ENCODE measurements around the gene EPS15. TPM values are rescaled to one million over a fixed set of nuclear protein-coding genes. Genes with fewer than 3 reads are reported as not detected.
"Not testable (repeated sequence)": the region's sequence is repeated elsewhere in the genome, so short reads cannot be mapped to it uniquely, and the experiment has no call there.

EPS15 gene
- total RNA-seq, 1 experiment from 2014 or later: 26.3 TPM

- Histone ChIP-seq H4K20me1 (ENCODE audit: low read length) (0 out of 2 replicates have a peak, but pooled peaks cover 3% of the 10 kb centered on the region), H3K9ac (ENCODE audit: low read length) (no peak overlapping the region), H2AFZ (ENCODE audit: low read length) (no peak overlapping the region), H3K79me2 (ENCODE audit: low read length) (peaks cover 89% of the 10 kb centered on the region), H3F3A (ENCODE audit: low read length, unreplicated experiment) (no peaks in the 10 kb centered on the region), H3K4me2 (ENCODE audit: low read length) (no peak overlapping the region), H3K27me3 (ENCODE audit: low read length) (no peaks in the 10 kb centered on the region), H3K4me3 (ENCODE audit: low read length) (no peak overlapping the region), H3K9me2 (replicated peaks; ENCODE audit: low read length) (no peaks in the 10 kb centered on the region), H3K27ac (ENCODE audit: low read length) (no peak overlapping the region), H3K4me1 (ENCODE audit: insufficient read depth, low read length) (peaks cover 8% of the 10 kb centered on the region; the same call in 1 of the 2 replicates), H3K36me3 (ENCODE audit: low read depth, low read length) (0 out of 2 replicates have a peak, but pooled peaks cover 3% of the 10 kb centered on the region), H3K9me3 (ENCODE audit: low read length) (no peaks in the 10 kb centered on the region)
- no TSS peak for BruUV-seq (replicated peaks)
- DNase-seq (no peak), ATAC-seq (no peak)
- intact Hi-C loops (cut with micrococcal nuclease): no loop called here
- TF ChIP-seq CTCF (conservative IDR thresholded peaks at IDR 0.05; ENCODE audit: low read depth, low read length): no peak
- TF ChIP-seq EZH2phosphoT487 (IDR thresholded peaks at IDR 0.05; ENCODE audit: borderline replicate concordance, low read length): no peak
- no peak for TF ChIP-seq EZH2 (IDR thresholded peaks at IDR 0.05; ENCODE audit: low read length, unreplicated experiment)
- ChIA-PET CTCF (interaction anchor here (0.7 kb wide), 1 partner anchor 60 kb away, joined by 3 read pairs; no protein-coding TSS in a partner anchor), POLR2A (ENCODE audit: unreplicated experiment) (no interaction called here)
These were observed 12.5 kb downstream of the EPS15 start for GRCh38 chr1:51506537-51506936.

- CTCF ChIA-PET: no interaction called here
These were observed 14.1 kb downstream of the EPS15 start for GRCh38 chr1:51504806-51505525.

DNA sequence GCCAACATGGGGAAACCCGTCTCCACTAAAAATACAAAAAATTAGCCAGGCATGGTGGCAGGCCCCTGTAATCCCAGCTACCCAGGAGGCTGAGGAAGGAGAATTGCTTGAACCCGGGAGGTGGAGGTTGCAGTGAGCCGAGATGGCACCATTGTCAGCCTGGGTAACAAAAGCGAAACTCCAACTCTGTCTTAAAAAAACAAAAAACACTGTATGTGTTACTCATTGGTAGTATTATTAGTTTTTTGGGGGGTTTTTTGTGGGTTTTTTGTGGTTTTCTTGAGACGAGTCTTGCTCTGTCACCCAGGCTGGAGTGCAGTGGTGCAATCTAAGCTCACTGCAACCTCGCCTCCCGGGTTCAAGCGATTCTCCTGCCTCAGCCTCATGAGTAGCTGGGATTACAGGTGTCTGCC lies 17.8 kb downstream of the EPS15 start:
- intact Hi-C loops (cut with micrococcal nuclease); H3K36me3 ChIP-seq (ENCODE audit: low read depth, low read length); H2AFZ ChIP-seq (ENCODE audit: low read length); H3K4me2 ChIP-seq (ENCODE audit: low read length); H3F3A ChIP-seq (ENCODE audit: low read length, unreplicated experiment); H3K27ac ChIP-seq (ENCODE audit: low read length); H3K9me2 ChIP-seq (replicated peaks; ENCODE audit: low read length); H3K4me1 ChIP-seq (ENCODE audit: insufficient read depth, low read length); H3K9me3 ChIP-seq (ENCODE audit: low read length); H3K27me3 ChIP-seq (ENCODE audit: low read length); CTCF ChIA-PET; BruUV-seq (replicated peaks); DNase-seq; H4K20me1 ChIP-seq (ENCODE audit: low read length); ATAC-seq; H3K4me3 ChIP-seq (ENCODE audit: low read length); POLR2A ChIA-PET (ENCODE audit: unreplicated experiment); H3K9ac ChIP-seq (ENCODE audit: low read length): not testable (repeated sequence)
- peaks cover 86% of the 10 kb centered on the region for H3K79me2 ChIP-seq (ENCODE audit: low read length)

More at GRCh38 chr1:51504806-51505525, 14.1 kb downstream of the EPS15 start:
- intact Hi-C loops (cut with micrococcal nuclease): no loop called here
- ATAC-seq (no peak), DNase-seq (no peak)
- Histone ChIP-seq H3K27ac (ENCODE audit: low read length) (no peak overlapping the region), H3K27me3 (ENCODE audit: low read length) (no peaks in the 10 kb centered on the region), H2AFZ (ENCODE audit: low read length) (no peak overlapping the region), H3K9me2 (replicated peaks; ENCODE audit: low read length) (no peaks in the 10 kb centered on the region), H3K4me1 (ENCODE audit: insufficient read depth, low read length) (peaks cover 5% of the 10 kb centered on the region; the same call in 1 of the 2 replicates), H3K79me2 (ENCODE audit: low read length) (peaks cover 87% of the 10 kb centered on the region), H3F3A (ENCODE audit: low read length, unreplicated experiment) (no peaks in the 10 kb centered on the region), H4K20me1 (ENCODE audit: low read length) (0 out of 2 replicates have a peak, but pooled peaks cover 3% of the 10 kb centered on the region), H3K9me3 (ENCODE audit: low read length) (no peaks in the 10 kb centered on the region), H3K36me3 (ENCODE audit: low read depth, low read length) (0 out of 2 replicates have a peak, but pooled peaks cover 3% of the 10 kb centered on the region), H3K4me2 (ENCODE audit: low read length) (no peak overlapping the region), H3K4me3 (ENCODE audit: low read length) (no peak overlapping the region), H3K9ac (ENCODE audit: low read length) (no peak overlapping the region)
- no peak for TF ChIP-seq EZH2phosphoT487 (IDR thresholded peaks at IDR 0.05; ENCODE audit: borderline replicate concordance, low read length)
- TF ChIP-seq CTCF (conservative IDR thresholded peaks at IDR 0.05; ENCODE audit: low read depth, low read length): no peak
- TF ChIP-seq EZH2 (IDR thresholded peaks at IDR 0.05; ENCODE audit: low read length, unreplicated experiment): no peak
- no TSS peak for BruUV-seq (replicated peaks)
- POLR2A ChIA-PET (ENCODE audit: unreplicated experiment): no interaction called here
